NCI-H1417 (cell line): ENCODE data around the gene WRAP73.
A peak's percentile ranks its signal among the peaks of the same experiment; 100 is the strongest.

Source experiments
- DNase-seq, 3 experiments: peaks; one replicate each; lab custom pipeline; 2025; lab: John Stamatoyannopoulos, UW

The WRAP73 gene

GRCh38 chr1:3669421-3669821 is 19.5 kb upstream of the WRAP73 start:
- DNase-seq = no peak

DNA sequence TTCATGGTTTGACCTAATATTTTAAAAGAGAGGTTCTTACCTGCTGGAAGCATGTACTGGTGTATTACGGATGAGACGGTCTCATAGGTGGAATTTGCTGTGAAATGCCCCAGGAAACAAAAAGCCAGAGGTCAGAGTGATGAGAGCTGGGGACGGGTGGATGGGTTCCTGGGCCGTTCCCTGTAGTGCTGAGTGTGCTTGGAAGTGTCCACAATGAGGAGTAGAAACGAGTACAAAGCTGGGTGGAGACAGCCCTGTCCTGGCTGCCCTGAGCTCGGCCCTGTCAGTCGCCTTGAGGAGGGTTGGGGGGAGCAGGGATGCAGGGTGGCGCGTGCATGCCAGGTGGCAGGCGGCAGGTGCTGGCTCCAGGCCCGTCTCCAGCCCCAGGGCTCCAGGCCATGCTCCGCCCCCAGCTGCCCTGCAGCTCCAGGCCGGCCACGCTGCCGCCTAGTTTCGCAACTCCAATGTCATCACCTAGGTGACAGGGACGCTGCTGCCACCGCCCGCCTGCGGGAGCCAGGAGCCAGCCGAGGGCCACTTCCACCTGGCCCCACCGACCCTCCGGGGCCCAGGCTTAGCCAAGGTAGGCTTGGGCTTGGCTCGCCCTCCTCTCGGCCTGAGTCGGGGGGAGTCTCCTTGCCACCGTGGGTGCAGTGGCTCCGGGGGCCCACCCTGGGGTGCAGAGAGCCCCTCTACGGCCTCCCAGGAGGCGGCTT is 18.8 kb upstream of the WRAP73 start:
- peak; percentile 74 to 95 (median 90) for DNase-seq

GRCh38 chr1:3668148-3668547 is 18.2 kb upstream of the WRAP73 start:
- peak in 2 of 3 experiments; percentile 35 to 60 for DNase-seq

DNA sequence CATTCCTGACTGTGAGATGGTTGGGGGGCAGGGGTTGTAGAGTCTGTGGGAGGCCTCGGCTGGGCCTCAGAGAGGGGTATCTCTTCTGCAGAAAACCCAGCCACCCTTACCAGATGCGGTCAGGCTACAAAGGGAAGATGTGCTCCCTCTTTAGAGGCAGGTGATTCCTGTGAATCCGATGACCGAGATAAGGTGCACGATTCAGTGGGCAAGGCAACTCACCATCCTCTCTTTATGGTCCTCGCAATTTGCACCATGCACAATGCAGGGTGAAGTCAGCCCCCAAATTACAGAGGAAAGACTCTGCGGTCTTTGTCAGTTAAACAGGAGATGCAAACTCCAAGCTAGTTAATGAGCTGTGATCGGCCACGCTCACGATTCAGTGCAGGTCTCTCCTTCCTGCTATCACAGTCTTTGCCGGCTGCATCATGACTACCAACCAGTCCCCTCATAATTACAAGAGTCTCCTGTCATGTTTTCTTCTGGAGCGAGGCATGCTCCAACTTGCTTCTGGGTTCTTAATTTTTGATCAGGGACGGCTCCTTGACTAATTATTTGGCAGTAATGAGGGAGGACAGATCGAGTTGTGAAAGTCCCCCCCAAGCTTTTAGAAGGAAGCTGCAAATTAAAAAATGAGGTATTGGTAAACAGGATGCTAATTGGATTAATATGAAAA is 14.9 kb upstream of the WRAP73 start:
- peak in 2 of 3 experiments; percentile 22 to 39 for DNase-seq

DNA sequence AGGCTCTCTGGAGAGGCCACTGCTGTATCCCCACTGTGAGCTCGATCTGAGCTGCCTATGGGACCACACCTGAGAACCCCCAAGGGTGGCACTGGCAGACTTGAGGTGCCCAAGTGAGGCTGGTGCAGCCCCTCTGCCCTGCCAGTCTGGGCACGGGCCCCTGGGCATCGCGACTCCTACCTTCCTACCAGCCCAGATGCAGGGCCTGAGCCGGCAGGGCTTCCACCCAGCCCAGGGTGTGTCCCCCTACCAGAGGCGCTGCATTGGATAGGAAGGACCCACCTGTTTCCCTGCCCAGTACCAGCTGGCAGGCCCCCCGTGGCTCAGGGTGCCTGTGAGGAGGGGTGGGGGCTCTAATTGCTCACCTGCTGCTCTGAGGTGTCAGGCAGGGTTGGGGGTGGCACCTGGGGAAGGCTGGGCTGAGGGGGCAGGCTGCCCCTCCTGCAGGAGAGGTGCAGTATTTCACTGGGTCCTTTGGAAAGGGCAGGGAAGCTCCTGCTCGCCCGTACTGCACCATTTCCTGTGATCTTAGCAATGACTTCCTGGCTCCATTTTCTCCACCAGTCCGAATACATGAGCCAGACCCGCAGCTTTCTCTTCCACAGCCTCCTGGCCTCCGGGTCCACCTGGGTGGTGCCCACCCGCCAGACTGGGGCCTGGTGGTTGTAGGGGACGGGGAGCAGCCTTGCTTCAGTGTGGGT is 14.2 kb upstream of the WRAP73 start:
- DNase-seq = peak in 2 of 3 experiments; percentile 80 to 82

- no peak for DNase-seq
These were observed 12.3 kb upstream of the WRAP73 start for GRCh38 chr1:3662080-3662671.

- no peak for DNase-seq
These were observed 11.7 kb upstream of the WRAP73 start for GRCh38 chr1:3661631-3662030.

- DNase-seq = no peak
These were observed 10.8 kb upstream of the WRAP73 start for GRCh38 chr1:3660704-3661103.

DNA sequence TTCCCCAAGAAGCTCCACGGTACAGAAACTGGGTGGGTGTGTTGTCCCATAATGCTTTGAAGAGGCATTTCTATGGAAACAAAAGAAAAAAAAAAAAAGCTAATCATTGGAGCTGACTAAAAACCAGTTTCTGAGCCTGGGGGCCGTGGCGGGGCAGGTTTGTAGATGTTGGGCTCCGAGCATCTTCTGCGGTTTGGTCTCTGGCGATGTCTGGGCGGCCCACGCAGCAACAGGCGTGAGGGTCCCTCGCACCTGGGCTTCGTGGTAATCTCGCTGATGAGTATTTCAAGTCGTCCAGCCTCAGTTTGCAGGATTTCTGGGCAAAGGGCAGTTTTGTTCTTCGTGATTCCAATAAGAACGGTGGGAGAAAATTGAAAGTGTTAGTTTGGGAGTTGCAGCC is 9.2 kb upstream of the WRAP73 start:
- no peak for DNase-seq

- DNase-seq = no peak
These were observed 8.3 kb upstream of the WRAP73 start for GRCh38 chr1:3658231-3658615.

DNA sequence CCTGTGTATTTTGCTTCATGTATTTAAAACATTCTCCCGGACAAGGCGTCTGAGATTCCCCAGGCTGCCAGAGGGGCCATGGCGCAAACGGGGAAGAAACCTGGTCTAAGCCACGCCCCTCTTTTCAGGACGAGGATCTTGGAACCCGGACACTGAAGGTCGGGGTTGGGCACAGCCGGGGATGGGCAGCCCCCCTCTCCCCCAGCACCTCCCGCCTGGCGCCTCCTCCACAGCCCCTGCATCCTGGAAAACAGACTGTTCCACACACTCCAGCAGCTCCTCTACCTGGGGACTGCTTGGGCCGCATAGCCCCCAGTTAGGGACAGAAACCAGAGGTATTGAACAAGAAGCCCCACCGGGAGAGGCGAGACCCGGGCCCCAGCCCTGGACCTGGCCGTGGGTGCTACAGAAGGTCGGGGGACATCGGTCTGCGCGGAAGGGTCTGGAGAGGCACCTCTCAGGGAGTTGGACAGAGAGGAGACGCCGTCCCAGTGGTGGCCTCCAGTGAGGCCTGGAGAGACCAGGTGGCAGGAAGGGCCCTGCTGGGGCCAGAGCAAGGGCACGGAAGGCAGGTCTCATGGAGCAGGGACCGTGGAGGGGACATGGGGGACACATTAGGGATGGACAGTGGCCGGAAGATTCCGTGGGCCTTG is 7.8 kb upstream of the WRAP73 start:
- DNase-seq = no peak

DNA sequence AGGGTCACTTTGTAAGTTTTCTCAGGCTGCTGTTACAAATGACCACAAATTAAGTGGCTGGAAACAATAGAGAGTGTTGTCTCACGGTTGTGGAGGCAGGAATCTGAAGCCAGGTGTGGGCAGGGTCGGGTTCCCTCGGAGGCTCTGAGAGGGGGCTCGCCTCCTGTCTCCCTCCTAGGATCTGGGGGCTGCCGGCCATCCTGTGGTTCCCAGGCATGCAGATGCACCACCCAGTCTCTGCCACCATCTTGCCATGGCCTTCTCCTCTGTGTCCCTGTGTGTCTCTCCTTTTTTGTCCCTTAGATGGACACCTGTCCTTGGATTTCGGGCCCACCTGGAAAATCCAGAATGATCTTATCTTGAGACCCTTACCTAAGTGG is 7.2 kb upstream of the WRAP73 start:
- no peak for DNase-seq

DNA sequence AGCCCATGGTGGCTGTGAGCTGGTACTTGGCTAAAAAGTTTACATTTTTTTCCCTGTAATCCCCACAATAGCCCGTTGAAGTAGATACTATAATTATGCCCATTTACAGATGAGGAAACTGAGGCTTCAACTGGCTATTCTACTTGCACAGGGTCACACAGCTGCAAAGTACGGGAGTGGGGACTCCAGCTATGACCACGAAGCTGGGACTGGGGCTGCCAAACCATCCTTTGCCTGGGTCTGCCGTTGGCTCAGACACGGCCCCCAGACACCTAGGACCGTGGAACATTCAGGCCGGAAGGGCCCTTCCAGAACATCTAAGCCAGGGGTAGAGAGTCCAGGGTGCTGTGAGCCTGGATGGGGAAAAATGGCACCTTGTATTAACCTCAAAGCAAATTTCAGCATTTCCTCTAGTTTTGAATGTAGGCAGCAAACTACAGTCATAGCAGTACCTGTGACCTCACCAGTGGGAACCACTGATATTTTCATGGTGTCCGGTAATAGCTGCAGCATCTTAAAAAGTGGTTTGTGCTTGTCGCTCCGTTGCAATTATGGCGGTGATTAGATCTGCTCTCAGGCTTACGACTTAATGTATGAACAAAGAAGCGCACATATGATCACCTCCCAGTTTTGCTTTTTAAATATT is 6.7 kb upstream of the WRAP73 start:
- DNase-seq = peak in 1 of 3 experiments; percentile 22

DNA sequence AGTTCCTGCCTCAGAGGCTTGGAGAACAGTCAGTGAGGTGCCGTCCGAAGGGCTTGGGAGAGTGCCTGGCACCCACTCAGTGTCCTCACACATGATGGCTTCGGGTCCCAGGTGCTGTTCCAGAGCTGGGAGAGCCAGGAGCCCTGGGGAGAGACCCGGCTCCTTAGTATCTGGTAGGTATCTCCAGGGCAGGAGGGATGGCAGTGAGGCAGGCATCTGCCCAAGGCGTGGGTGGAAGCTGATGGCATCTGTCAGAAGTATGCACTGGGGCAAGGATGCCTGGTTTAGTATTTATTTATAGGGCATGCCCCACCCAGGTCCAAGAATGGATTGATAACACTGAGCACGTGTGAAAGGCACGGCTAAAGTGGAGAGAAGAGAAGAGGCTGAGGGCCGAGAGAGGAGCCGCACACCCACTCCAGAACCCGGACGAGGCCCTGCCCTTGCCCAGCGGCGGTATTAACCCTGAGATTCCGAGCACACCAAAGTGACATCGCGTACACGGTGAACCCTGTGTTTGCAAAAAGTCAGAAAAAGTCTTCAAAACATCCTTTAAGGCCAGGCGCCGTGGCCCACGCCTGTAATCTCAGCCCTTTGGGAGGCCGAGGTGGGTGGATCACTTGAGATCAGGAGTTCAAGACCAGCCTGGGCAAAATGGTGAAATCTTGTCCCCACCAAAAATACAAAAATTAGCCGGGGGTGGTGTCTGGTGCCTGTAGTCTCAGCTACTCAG is 4.8 kb upstream of the WRAP73 start:
- DNase-seq = no peak

DNA sequence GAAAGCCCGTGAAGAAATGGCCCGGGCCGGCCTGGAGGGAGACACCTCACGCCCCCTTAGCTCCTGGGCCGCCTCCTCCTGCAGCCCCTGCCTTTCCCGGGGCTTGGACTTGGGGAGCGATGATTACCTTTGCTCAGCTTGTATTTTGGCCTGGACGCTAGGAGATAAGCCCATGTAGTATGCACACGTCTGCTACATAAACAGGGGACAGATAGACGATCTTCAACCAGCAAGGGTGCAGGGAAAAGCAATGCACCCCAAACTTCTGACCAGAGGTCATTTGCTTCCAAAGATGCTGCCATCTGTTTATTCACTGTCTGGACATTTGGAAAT is 3.3 kb upstream of the WRAP73 start:
- DNase-seq = no peak

GRCh38 chr1:3652548-3653285 is 2.8 kb upstream of the WRAP73 start:
- DNase-seq = peak in 2 of 3 experiments; percentile 82 to 84

DNA sequence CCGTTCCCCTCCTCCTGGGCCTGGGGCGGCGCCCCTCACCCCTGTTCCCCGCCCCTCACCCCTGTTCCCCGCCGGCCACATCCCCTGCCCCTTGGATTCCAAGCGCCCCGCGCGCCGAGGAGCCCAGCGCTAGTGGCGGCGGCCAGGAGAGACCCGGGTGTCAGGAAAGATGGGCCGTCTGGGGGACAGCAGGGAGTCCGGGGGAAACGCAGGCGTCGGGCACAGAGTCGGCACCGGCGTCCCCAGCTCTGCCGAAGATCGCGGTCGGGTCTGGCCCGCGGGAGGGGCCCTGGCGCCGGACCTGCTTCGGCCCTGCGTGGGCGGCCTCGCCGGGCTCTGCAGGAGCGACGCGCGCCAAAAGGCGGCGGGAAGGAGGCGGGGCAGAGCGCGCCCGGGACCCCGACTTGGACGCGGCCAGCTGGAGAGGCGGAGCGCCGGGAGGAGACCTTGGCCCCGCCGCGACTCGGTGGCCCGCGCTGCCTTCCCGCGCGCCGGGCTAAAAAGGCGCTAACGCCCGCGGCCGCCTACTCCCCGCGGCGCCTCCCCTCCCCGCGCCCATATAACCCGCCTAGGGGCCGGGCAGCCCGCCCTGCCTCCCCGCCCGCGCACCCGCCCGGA is 2.1 kb upstream of the WRAP73 start, which contains the start of gene TP73:
Gene TP73, plus strand, starts transcription at position 587 of the 618 bp plus-strand sequence. CDS start 29,850 bp downstream, outside the sequence.
- DNase-seq = peak in 2 of 3 experiments; percentile 22 to 78

GRCh38 chr1:3651026-3651929 is 1.4 kb upstream of the WRAP73 start:
- no peak for DNase-seq
